ENCODE data around the gene PUS10.

- TF ChIP-seq EZH2 (IDR thresholded peaks at IDR 0.05; ENCODE audit: insufficient read depth, poor library complexity, severe bottlenecking) (no peak), EZH2phosphoT487 (IDR thresholded peaks at IDR 0.05; ENCODE audit: insufficient read depth, low read depth) (no peak)
Measured at GRCh38 chr2:61006486-61007105, 11.5 kb downstream of the PUS10 start.
